ENCODE results near the gene ZBTB48.
"Not testable (repeated sequence)": the region's sequence is repeated elsewhere in the genome, so short reads cannot be mapped to it uniquely, and the experiment has no call there.

Gene ZBTB48

GRCh38 chr1:6547301-6547700 lies 32.5 kb upstream of the ZBTB48 start:
- Histone ChIP-seq H3K4me3 (ENCODE audit: low read depth, low read length) (no peak overlapping the region), H3K27me3 (ENCODE audit: control insufficient read depth, insufficient read depth, low read length) (no peaks in the 10 kb centered on the region), H3K4me1 (ENCODE audit: control insufficient read depth, insufficient read depth, low read length) (no peaks in the 10 kb centered on the region), H3K9ac (ENCODE audit: low read depth, low read length) (no peak overlapping the region), H3K27ac (ENCODE audit: low read depth, low read length) (no peak overlapping the region), H3K36me3 (ENCODE audit: control insufficient read depth, insufficient read depth, low read length) (peaks cover 78% of the 10 kb centered on the region), H3K9me3 (ENCODE audit: control insufficient read depth, insufficient read depth, low read length) (no peaks in the 10 kb centered on the region)

- no peaks in the 10 kb centered on the region for H3K27me3 ChIP-seq (ENCODE audit: control insufficient read depth, insufficient read depth, low read length)
- peak within 1 kb of the TSS; percentile 95 for H3K4me3 ChIP-seq (ENCODE audit: low read depth, low read length)
- H3K27ac ChIP-seq (ENCODE audit: low read depth, low read length): peak within 1 kb of the TSS; percentile 84
- peaks cover 5% of the 10 kb centered on the region for H3K4me1 ChIP-seq (ENCODE audit: control insufficient read depth, insufficient read depth, low read length)
- H3K36me3 ChIP-seq (ENCODE audit: control insufficient read depth, insufficient read depth, low read length): peaks cover 21% of the 10 kb centered on the region
- peak within 1 kb of the TSS; percentile 97 for H3K9ac ChIP-seq (ENCODE audit: low read depth, low read length)
- no peaks in the 10 kb centered on the region for H3K9me3 ChIP-seq (ENCODE audit: control insufficient read depth, insufficient read depth, low read length)
Observed at GRCh38 chr1:6554031-6554906, 25.5 kb upstream of the ZBTB48 start, which contains the start of gene NOL9. Gene NOL9, minus strand, starts transcription at chr1:6554513. Its CDS starts 11 bp downstream, at chr1:6554502.

- peak within 1 kb of the TSS; percentile 97 for H3K9ac ChIP-seq (ENCODE audit: low read depth, low read length)
- H3K36me3 ChIP-seq (ENCODE audit: control insufficient read depth, insufficient read depth, low read length): peaks cover 14% of the 10 kb centered on the region
- peak within 1 kb of the TSS; percentile 84 for H3K27ac ChIP-seq (ENCODE audit: low read depth, low read length)
- H3K27me3 ChIP-seq (ENCODE audit: control insufficient read depth, insufficient read depth, low read length): no peaks in the 10 kb centered on the region
- no peaks in the 10 kb centered on the region for H3K9me3 ChIP-seq (ENCODE audit: control insufficient read depth, insufficient read depth, low read length)
- H3K4me3 ChIP-seq (ENCODE audit: low read depth, low read length): peak within 1 kb of the TSS; percentile 95
- H3K4me1 ChIP-seq (ENCODE audit: control insufficient read depth, insufficient read depth, low read length): peaks cover 5% of the 10 kb centered on the region
Observed at GRCh38 chr1:6554907-6555778, 24.7 kb upstream of the ZBTB48 start, which contains the start of gene TAS1R1. Gene TAS1R1, plus strand, starts transcription at chr1:6555307. Its CDS starts 67 bp downstream, at chr1:6555374.

- Histone ChIP-seq H3K9me3 (ENCODE audit: control insufficient read depth, insufficient read depth, low read length) (no peaks in the 10 kb centered on the region), H3K4me1 (ENCODE audit: control insufficient read depth, insufficient read depth, low read length) (peaks cover 5% of the 10 kb centered on the region), H3K9ac (ENCODE audit: low read depth, low read length) (no peak overlapping the region), H3K27ac (ENCODE audit: low read depth, low read length) (no peak overlapping the region), H3K4me3 (ENCODE audit: low read depth, low read length) (no peak overlapping the region), H3K36me3 (ENCODE audit: control insufficient read depth, insufficient read depth, low read length) (no peaks in the 10 kb centered on the region), H3K27me3 (ENCODE audit: control insufficient read depth, insufficient read depth, low read length) (no peaks in the 10 kb centered on the region)
Observed at GRCh38 chr1:6557597-6557996, 22.2 kb upstream of the ZBTB48 start.

- H3K27ac ChIP-seq (ENCODE audit: low read depth, low read length); H3K4me1 ChIP-seq (ENCODE audit: control insufficient read depth, insufficient read depth, low read length); H3K9ac ChIP-seq (ENCODE audit: low read depth, low read length); H3K4me3 ChIP-seq (ENCODE audit: low read depth, low read length); H3K36me3 ChIP-seq (ENCODE audit: control insufficient read depth, insufficient read depth, low read length); H3K27me3 ChIP-seq (ENCODE audit: control insufficient read depth, insufficient read depth, low read length); H3K9me3 ChIP-seq (ENCODE audit: control insufficient read depth, insufficient read depth, low read length): not testable (repeated sequence)
Observed at GRCh38 chr1:6559161-6559560, 20.6 kb upstream of the ZBTB48 start.

- Histone ChIP-seq H3K4me1 (ENCODE audit: control insufficient read depth, insufficient read depth, low read length) (no peaks in the 10 kb centered on the region), H3K4me3 (ENCODE audit: low read depth, low read length) (no peak overlapping the region), H3K36me3 (ENCODE audit: control insufficient read depth, insufficient read depth, low read length) (no peaks in the 10 kb centered on the region), H3K9ac (ENCODE audit: low read depth, low read length) (no peak overlapping the region), H3K27me3 (ENCODE audit: control insufficient read depth, insufficient read depth, low read length) (peaks cover 6% of the 10 kb centered on the region), H3K9me3 (ENCODE audit: control insufficient read depth, insufficient read depth, low read length) (no peaks in the 10 kb centered on the region), H3K27ac (ENCODE audit: low read depth, low read length) (no peak overlapping the region)
Observed at GRCh38 chr1:6560267-6560666, 19.5 kb upstream of the ZBTB48 start.

- H3K36me3 ChIP-seq (ENCODE audit: control insufficient read depth, insufficient read depth, low read length): no peaks in the 10 kb centered on the region
- peaks cover 6% of the 10 kb centered on the region for H3K27me3 ChIP-seq (ENCODE audit: control insufficient read depth, insufficient read depth, low read length)
- no peaks in the 10 kb centered on the region for H3K9me3 ChIP-seq (ENCODE audit: control insufficient read depth, insufficient read depth, low read length)
- no peak overlapping the region for H3K4me3 ChIP-seq (ENCODE audit: low read depth, low read length)
- H3K4me1 ChIP-seq (ENCODE audit: control insufficient read depth, insufficient read depth, low read length): no peaks in the 10 kb centered on the region
- H3K27ac ChIP-seq (ENCODE audit: low read depth, low read length): no peak overlapping the region
- no peak overlapping the region for H3K9ac ChIP-seq (ENCODE audit: low read depth, low read length)
Observed at GRCh38 chr1:6569033-6569432, 10.8 kb upstream of the ZBTB48 start.

GRCh38 chr1:6570100-6570499 lies 9.7 kb upstream of the ZBTB48 start:
- Histone ChIP-seq H3K9ac (ENCODE audit: low read depth, low read length) (no peak overlapping the region), H3K9me3 (ENCODE audit: control insufficient read depth, insufficient read depth, low read length) (no peaks in the 10 kb centered on the region), H3K36me3 (ENCODE audit: control insufficient read depth, insufficient read depth, low read length) (no peaks in the 10 kb centered on the region), H3K27me3 (ENCODE audit: control insufficient read depth, insufficient read depth, low read length) (peaks cover 1% of the 10 kb centered on the region), H3K4me1 (ENCODE audit: control insufficient read depth, insufficient read depth, low read length) (no peaks in the 10 kb centered on the region), H3K4me3 (ENCODE audit: low read depth, low read length) (no peak overlapping the region), H3K27ac (ENCODE audit: low read depth, low read length) (no peak overlapping the region)

GRCh38 chr1:6570987-6571386 lies 8.8 kb upstream of the ZBTB48 start:
- Histone ChIP-seq H3K9ac (ENCODE audit: low read depth, low read length) (no peak overlapping the region), H3K27ac (ENCODE audit: low read depth, low read length) (no peak overlapping the region), H3K4me3 (ENCODE audit: low read depth, low read length) (no peak overlapping the region), H3K4me1 (ENCODE audit: control insufficient read depth, insufficient read depth, low read length) (no peaks in the 10 kb centered on the region), H3K36me3 (ENCODE audit: control insufficient read depth, insufficient read depth, low read length) (no peaks in the 10 kb centered on the region), H3K9me3 (ENCODE audit: control insufficient read depth, insufficient read depth, low read length) (no peaks in the 10 kb centered on the region), H3K27me3 (ENCODE audit: control insufficient read depth, insufficient read depth, low read length) (no peaks in the 10 kb centered on the region)

GRCh38 chr1:6572653-6573383 lies 7.0 kb upstream of the ZBTB48 start:
- Histone ChIP-seq H3K36me3 (ENCODE audit: control insufficient read depth, insufficient read depth, low read length) (no peaks in the 10 kb centered on the region), H3K27ac (ENCODE audit: low read depth, low read length) (no peak overlapping the region), H3K9me3 (ENCODE audit: control insufficient read depth, insufficient read depth, low read length) (no peaks in the 10 kb centered on the region), H3K27me3 (ENCODE audit: control insufficient read depth, insufficient read depth, low read length) (no peaks in the 10 kb centered on the region), H3K4me3 (ENCODE audit: low read depth, low read length) (no peak overlapping the region), H3K9ac (ENCODE audit: low read depth, low read length) (no peak overlapping the region), H3K4me1 (ENCODE audit: control insufficient read depth, insufficient read depth, low read length) (no peaks in the 10 kb centered on the region)
